Stimulated activated naive CD4-positive, alpha-beta T cell treated with Interleukin-2 at 50 U/mL for 16 hours (primary cell): ENCODE data around the gene GLYATL1.
"Not testable (repeated sequence)": the region's sequence is repeated elsewhere in the genome, so short reads cannot be mapped to it uniquely, and the experiment has no call there.

Source experiments
- DNase-seq: peaks from one replicate; lab custom pipeline; 2025; lab: John Stamatoyannopoulos, UW

The GLYATL1 gene

GRCh38 chr11:58998480-58999290 is 59.4 kb downstream of the GLYATL1 start:
- DNase-seq: no peak

GRCh38 chr11:58999291-58999680 is 60.0 kb downstream of the GLYATL1 start:
- DNase-seq: no peak

GRCh38 chr11:59000003-59000402 is 60.7 kb downstream of the GLYATL1 start:
- no peak for DNase-seq

- not testable (repeated sequence) for DNase-seq
Measured at GRCh38 chr11:59002006-59002405, 62.7 kb downstream of the GLYATL1 start.
